ENCODE data around the gene DGLUCY. TPM values are rescaled to one million over a fixed set of nuclear protein-coding genes. Genes with fewer than 3 reads are reported as not detected.
"Not testable (repeated sequence)": the region's sequence is repeated elsewhere in the genome, so short reads cannot be mapped to it uniquely, and the experiment has no call there.

Gene DGLUCY
- total and polyA plus RNA-seq, 2 of the 13 experiments (the other 11 are each of a cell fraction or from before 2014, with no cell fraction given), result 14.8 to 36.3 TPM

GRCh38 chr14:91182753-91183152 is 68.9 kb downstream of the DGLUCY start:
- DNase-seq (ENCODE audit: low spot score); POLR2A ChIA-PET; FAIRE-seq: not testable (repeated sequence)

GRCh38 chr14:91184559-91184958 is 70.7 kb downstream of the DGLUCY start:
- H3K4me3 ChIP-seq (replicated peaks in 1 of 3; ENCODE audit: insufficient read depth in 1 of 3, low read depth in 2 of 3, low read length in 3 of 3), result no peak overlapping the region
- no peaks in the 10 kb centered on the region for H3K4me1 ChIP-seq (ENCODE audit: insufficient read depth, low read length)
- TF ChIP-seq HNRNPK (IDR thresholded peaks at IDR 0.05; ENCODE audit: low read depth, low read length, poor library complexity, severe bottlenecking) (peak; percentile 84), SOX5 (CRISPR knock-in tag; IDR thresholded peaks at IDR 0.05; ENCODE audit: borderline replicate concordance) (no peak), SKI (IDR thresholded peaks at IDR 0.05; ENCODE audit: partially characterized antibody) (no peak), SUZ12 (IDR thresholded peaks at IDR 0.05; ENCODE audit: low read depth, low read length) (no peak), SAFB2 (CRISPR knock-in tag; IDR thresholded peaks at IDR 0.05; ENCODE audit: borderline replicate concordance, low read depth) (no peak), MXD3 (CRISPR knock-in tag; IDR thresholded peaks at IDR 0.05) (no peak)
- no TSS peak for BruUV-seq (replicated peaks)
- H2AFZ ChIP-seq (ENCODE audit: low read length), result no peak overlapping the region
- H3K9me3 ChIP-seq (ENCODE audit: low read length), result no peaks in the 10 kb centered on the region
- no peak overlapping the region for H3K9ac ChIP-seq (ENCODE audit: insufficient read depth, low read depth, low read length)
- no peaks in the 10 kb centered on the region for H4K20me1 ChIP-seq (ENCODE audit: insufficient read depth, low read length)
- in situ Hi-C loops (cut with HindIII; ENCODE audit: extremely low pct_ligation_motif_present, low pct_unique_long_range_greater_than_20kb) (no loop called here), intact Hi-C loops (cut with micrococcal nuclease; ENCODE audit: unreplicated experiment) (no loop called here)
- H3K27ac ChIP-seq (ENCODE audit: extremely low read length, insufficient read depth, low read length), result no peak overlapping the region
- no peaks in the 10 kb centered on the region for H3K79me2 ChIP-seq (ENCODE audit: insufficient read depth, low read length)
- H3K4me2 ChIP-seq (ENCODE audit: low read depth, low read length), result no peak overlapping the region
- no peak for ATAC-seq
- H3K27me3 ChIP-seq (ENCODE audit: control insufficient read depth in 1 of 2, insufficient read depth in 2 of 2, low read length in 2 of 2), result no peaks in the 10 kb centered on the region
- POLR2A ChIA-PET, result no interaction called here
- peaks cover 15 to 51% of the 10 kb centered on the region in 2 experiments for H3K36me3 ChIP-seq (replicated peaks in 1 of 2; ENCODE audit: control insufficient read depth in 1 of 2, insufficient read depth in 2 of 2, low read length in 2 of 2)
- no peak for FAIRE-seq
- DNase-seq (ENCODE audit: low spot score), result no peak
- CTCF ChIA-PET (ENCODE audit: low intra/inter-chr PET ratio, low total read pairs), result no interaction called here

More at GRCh38 chr14:91182753-91183152, 68.9 kb downstream of the DGLUCY start:
- CTCF ChIA-PET (ENCODE audit: low intra/inter-chr PET ratio, low total read pairs), result interaction anchor here (1.2 kb wide), 1 partner anchor 103 kb away, joined by 3 read pairs; no protein-coding TSS in a partner anchor
- H3K27ac ChIP-seq (ENCODE audit: extremely low read length, insufficient read depth, low read length); H4K20me1 ChIP-seq (ENCODE audit: insufficient read depth, low read length); intact Hi-C loops (cut with micrococcal nuclease; ENCODE audit: unreplicated experiment); H3K4me1 ChIP-seq (ENCODE audit: insufficient read depth, low read length); H3K4me2 ChIP-seq (ENCODE audit: low read depth, low read length); H3K27me3 ChIP-seq (ENCODE audit: control insufficient read depth in 1 of 2, insufficient read depth in 2 of 2, low read length in 2 of 2); ATAC-seq; BruUV-seq (replicated peaks); H2AFZ ChIP-seq (ENCODE audit: low read length); H3K9ac ChIP-seq (ENCODE audit: insufficient read depth, low read depth, low read length); H3K4me3 ChIP-seq (replicated peaks in 1 of 3; ENCODE audit: insufficient read depth in 1 of 3, low read depth in 2 of 3, low read length in 3 of 3); H3K79me2 ChIP-seq (ENCODE audit: insufficient read depth, low read length); in situ Hi-C loops (cut with HindIII; ENCODE audit: extremely low pct_ligation_motif_present, low pct_unique_long_range_greater_than_20kb); H3K9me3 ChIP-seq (ENCODE audit: low read length): not testable (repeated sequence)
- WGBS (ENCODE audit: low lambda C conversion rate), result 98% methylated on average over 3 of the region's 3 CpGs
- peaks cover 7 to 41% of the 10 kb centered on the region in 2 experiments for H3K36me3 ChIP-seq (replicated peaks in 1 of 2; ENCODE audit: control insufficient read depth in 1 of 2, insufficient read depth in 2 of 2, low read length in 2 of 2)

All from HepG2 (cell line).